OCI-LY3 (cell line): ENCODE results near the gene NCK2.

Source experiments
- H2AFZ ChIP-seq: fragments of 200-600, 300-600 bp; shearing (Covaris generic); 2 replicates; pipeline ENCODE4 v1.6.0; 2014; ENCODE audit warnings: antibody characterized with exemption, low read depth, low read length
- H3K27ac ChIP-seq: fragments of 200-600, 300-600 bp; sonication (generic); 2 replicates; pipeline ENCODE4 v1.5.1; 2014; ENCODE audit warnings: mild to moderate bottlenecking, low read length, moderate library complexity, mixed read lengths
- H3K27me3 ChIP-seq: fragments of 200-600, 300-600 bp; sonication (generic); 2 replicates; pipeline ENCODE4 v1.6.1; 2014; ENCODE audit warnings: low read depth, low read length, mixed read lengths
- H3K36me3 ChIP-seq: fragments of 200-600, 300-600 bp; sonication (generic); replicated peaks from 2 replicates; pipeline ENCODE3; 2014; ENCODE audit warnings: low read depth, low read length, mixed read lengths
- H3K4me1 ChIP-seq: fragments of 300-600, 200-600 bp; sonication (generic); 2 replicates; pipeline ENCODE4 v1.6.1; 2014; ENCODE audit warnings: low read length, mixed read lengths
- H3K4me2 ChIP-seq: fragments of 200-600, 300-600 bp; sonication (generic); 2 replicates; pipeline ENCODE4 v1.6.1; 2014; ENCODE audit warnings: low read length, mixed read lengths
- H3K4me3 ChIP-seq: fragments of 300-600, 200-600 bp; sonication (generic); 2 replicates; pipeline ENCODE4 v1.5.1; 2014; ENCODE audit warnings: antibody characterized with exemption, mild to moderate bottlenecking, low read length, moderate library complexity
- H3K79me2 ChIP-seq: fragments of 300-600, 200-600 bp; shearing (Covaris generic); 2 replicates; pipeline ENCODE4 v1.6.1; 2014; ENCODE audit warnings: mild to moderate bottlenecking, low read length, mixed read lengths
- H3K9ac ChIP-seq: fragments of 300-600, 200-600 bp; shearing (Covaris generic); 2 replicates; pipeline ENCODE4 v1.6.0; 2014; ENCODE audit warnings: mild to moderate bottlenecking, low read length, moderate library complexity
- H3K9me3 ChIP-seq: fragments of 200-600, 300-600 bp; shearing (Covaris generic); 2 replicates; pipeline ENCODE4 v1.6.1; 2014; ENCODE audit warnings: low read length, mixed read lengths; ENCODE audit not compliant: insufficient read depth
- H4K20me1 ChIP-seq: fragments of 200-600, 300-600 bp; sonication (generic); 2 replicates; pipeline ENCODE4 v1.6.1; 2016; ENCODE audit warnings: low read length, mixed read lengths; ENCODE audit not compliant: insufficient read depth
- CTCF ChIP-seq: fragments of 200-600, 300-600 bp; sonication (generic); IDR thresholded peaks from 2 replicates; pipeline ENCODE4 v1.5.1; 2014; ENCODE audit warnings: antibody characterized with exemption, low read length, low read depth
- EZH2phosphoT487 ChIP-seq: fragments of 200-600 bp; shearing (Covaris generic); IDR thresholded peaks from 2 replicates; pipeline ENCODE4 v1.6.1; 2018; ENCODE audit warnings: antibody characterized with exemption, mixed run types, low read depth

NCK2 gene

GRCh38 chr2:105777031-105777482 lies 32.3 kb downstream of the NCK2 start:
- H3K27me3 ChIP-seq: no peaks in the 10 kb centered on the region
- H3K4me1 ChIP-seq: peaks cover 16% of the 10 kb centered on the region
- H2AFZ ChIP-seq: no peak overlapping the region
- H3K9me3 ChIP-seq: no peaks in the 10 kb centered on the region
- no peak overlapping the region for H3K9ac ChIP-seq
- H4K20me1 ChIP-seq: peaks cover 47% of the 10 kb centered on the region
- H3K4me3 ChIP-seq: no peak overlapping the region
- H3K27ac ChIP-seq: no peak overlapping the region
- no peak for TF ChIP-seq CTCF
- TF ChIP-seq EZH2phosphoT487: no peak
- H3K4me2 ChIP-seq: no peak overlapping the region
- H3K36me3 ChIP-seq: no peaks in the 10 kb centered on the region
- peaks cover 29% of the 10 kb centered on the region for H3K79me2 ChIP-seq

GRCh38 chr2:105777506-105778055 lies 32.9 kb downstream of the NCK2 start:
- no peaks in the 10 kb centered on the region for H3K27me3 ChIP-seq
- no peak overlapping the region for H3K4me3 ChIP-seq
- no peak overlapping the region for H3K27ac ChIP-seq
- peaks cover 16% of the 10 kb centered on the region for H3K4me1 ChIP-seq
- no peak overlapping the region for H3K9ac ChIP-seq
- peaks cover 29% of the 10 kb centered on the region for H3K79me2 ChIP-seq
- TF ChIP-seq CTCF (no peak), EZH2phosphoT487 (no peak)
- no peaks in the 10 kb centered on the region for H3K36me3 ChIP-seq
- no peaks in the 10 kb centered on the region for H3K9me3 ChIP-seq
- no peak overlapping the region for H3K4me2 ChIP-seq
- no peak overlapping the region for H2AFZ ChIP-seq
- H4K20me1 ChIP-seq: peaks cover 49% of the 10 kb centered on the region

GRCh38 chr2:105778080-105778607 lies 33.4 kb downstream of the NCK2 start:
- Histone ChIP-seq H3K27ac (no peak overlapping the region), H3K4me2 (no peak overlapping the region), H3K9me3 (no peaks in the 10 kb centered on the region), H3K79me2 (peaks cover 29% of the 10 kb centered on the region), H3K4me3 (no peak overlapping the region), H3K4me1 (peaks cover 16% of the 10 kb centered on the region), H3K9ac (no peak overlapping the region), H4K20me1 (peaks cover 54% of the 10 kb centered on the region), H3K36me3 (no peaks in the 10 kb centered on the region), H2AFZ (no peak overlapping the region), H3K27me3 (no peaks in the 10 kb centered on the region)
- no peak for TF ChIP-seq EZH2phosphoT487
- TF ChIP-seq CTCF: no peak

GRCh38 chr2:105779394-105779793 lies 34.7 kb downstream of the NCK2 start:
- H3K79me2 ChIP-seq: peaks cover 27% of the 10 kb centered on the region
- H3K9me3 ChIP-seq: no peaks in the 10 kb centered on the region
- no peaks in the 10 kb centered on the region for H3K36me3 ChIP-seq
- no peak overlapping the region for H3K4me2 ChIP-seq
- H2AFZ ChIP-seq: no peak overlapping the region
- TF ChIP-seq CTCF (no peak), EZH2phosphoT487 (no peak)
- peaks cover 16% of the 10 kb centered on the region for H3K4me1 ChIP-seq
- no peak overlapping the region for H3K4me3 ChIP-seq
- H3K27me3 ChIP-seq: no peaks in the 10 kb centered on the region
- no peak overlapping the region for H3K27ac ChIP-seq
- peaks cover 57% of the 10 kb centered on the region for H4K20me1 ChIP-seq
- H3K9ac ChIP-seq: no peak overlapping the region
